K562 (cell line): ENCODE data around the gene CDH3. TPM values are rescaled to one million over a fixed set of nuclear protein-coding genes. Genes with fewer than 3 reads are reported as not detected.

Experiments used
- ATAC-seq: fragments of 200-7000 bp; cut with Tn5 transposase; 3 replicates; pipeline ENCODE4 v1.9.1; 2020; ENCODE audit warnings: moderate library complexity
- BruUV-seq: library from RNA; stranded (reverse); fragments of 400-500 nt; replicated peaks from 2 replicates; lab custom pipeline; 2021; lab: Mats Ljungman, UMichigan
- CTCF ChIA-PET: fragments of 300-600 bp; formaldehyde crosslinking; extraction: SDS; loops from one replicate; lab custom pipeline; 2021; ENCODE audit warnings: low intra/inter-chr PET ratio; lab: Yijun Ruan, JAX
- POLR2A ChIA-PET: fragments of 300-600, 350-650 bp; sonication (Branson Sonifier 250); formaldehyde crosslinking; extraction: SDS; loops from one replicate; lab custom pipeline; 2021; ENCODE audit warnings: antibody characterized with exemption, inconsistent platforms; lab: Yijun Ruan, JAX
- DNase-seq, 4 experiments: peaks; one replicate each; pipeline versions ENCODE4 v3.0.0 to v3.0.0-alpha.2; 2011 to 2018; ENCODE audit warnings: low spot score in 3 of 4, mixed read lengths in 3 of 4; ENCODE audit errors: extremely low read depth in 1 of 4
- FAIRE-seq: peaks from 2 replicates; lab custom pipeline; 2011; peaks lifted over from hg19 to GRCh38; lab: Jason Lieb, UNC
- H2AFZ ChIP-seq: 2 replicates; pipeline ENCODE4 v1.6.0; 2011; ENCODE audit warnings: low read depth, low read length, control low read depth, inconsistent platforms
- H3K27ac ChIP-seq: fragments of 200-600 bp; 3 replicates; pipeline ENCODE4 v1.8.0; 2011; ENCODE audit warnings: low read depth, mild to moderate bottlenecking, control low read depth, inconsistent platforms, low read length, moderate library complexity, mixed read lengths; ENCODE audit errors: extremely low read depth
- H3K27me3 ChIP-seq, 2 experiments: fragments of 300-600 bp in 1 of 2; 2 replicates in 1 of 2; 3 replicates in 1 of 2; pipeline versions ENCODE4 v1.6.0 to v1.8.0; 2011; ENCODE audit warnings: inconsistent platforms in 2 of 2, low read length in 2 of 2, mild to moderate bottlenecking in 1 of 2, mixed read lengths in 1 of 2, moderate library complexity in 1 of 2; ENCODE audit not compliant: control insufficient read depth in 2 of 2, insufficient read depth in 2 of 2
- H3K36me3 ChIP-seq: fragments of 300-600 bp; 3 replicates; pipeline ENCODE4 v1.8.0; 2011; ENCODE audit warnings: mild to moderate bottlenecking, low read length, inconsistent platforms; ENCODE audit not compliant: control insufficient read depth, insufficient read depth
- H3K4me1 ChIP-seq, 2 experiments: fragments of 200-600 bp in 1 of 2; replicated peaks in 1 of 2; 2 replicates in 1 of 2; 3 replicates in 1 of 2; pipeline versions ENCODE4 v1.5.1 to v1.8.0; 2011; ENCODE audit warnings: inconsistent platforms in 2 of 2, low read length in 2 of 2, mild to moderate bottlenecking in 1 of 2, mixed read lengths in 1 of 2, moderate library complexity in 1 of 2; ENCODE audit not compliant: control insufficient read depth in 2 of 2, insufficient read depth in 2 of 2
- H3K4me2 ChIP-seq: 2 replicates; pipeline ENCODE4 v1.6.1; 2011; ENCODE audit warnings: low read length, control low read depth, inconsistent platforms, mixed read lengths; ENCODE audit not compliant: insufficient read depth
- H3K4me3 ChIP-seq: fragments of 200-600 bp; sonication (generic), shearing (Covaris generic); 2 replicates; pipeline ENCODE4 v1.5.1; 2016; ENCODE audit warnings: control low read depth, inconsistent platforms
- H3K79me2 ChIP-seq: fragments of 200-600 bp; 3 replicates; pipeline ENCODE4 v1.8.0; 2011; ENCODE audit warnings: low read length, inconsistent platforms; ENCODE audit not compliant: control insufficient read depth, insufficient read depth
- H3K9ac ChIP-seq, 2 experiments: 2 replicates each; pipeline versions ENCODE4 v1.6.0 to v1.6.1; 2011; ENCODE audit warnings: low read depth in 2 of 2, low read length in 2 of 2, control low read depth in 1 of 2, inconsistent platforms in 1 of 2, mild to moderate bottlenecking in 1 of 2, mixed read lengths in 1 of 2; ENCODE audit not compliant: insufficient read depth in 1 of 2
- H3K9me1 ChIP-seq: one replicate; pipeline ENCODE4 v1.6.0; 2011; ENCODE audit warnings: inconsistent platforms, mild to moderate bottlenecking, low read length, moderate library complexity; ENCODE audit not compliant: control insufficient read depth, insufficient read depth
- H3K9me3 ChIP-seq: replicated peaks from 2 replicates; pipeline ENCODE4 v1.5.1; 2011; ENCODE audit warnings: low read depth, low read length, inconsistent platforms; ENCODE audit not compliant: control insufficient read depth, insufficient read depth
- H4K20me1 ChIP-seq: replicated peaks from 2 replicates; pipeline ENCODE4 v1.6.1; 2011; ENCODE audit warnings: low read length, inconsistent platforms, mixed read lengths; ENCODE audit not compliant: control insufficient read depth, insufficient read depth
- DNMT1 ChIP-seq: fragments of 450-650 bp; IDR thresholded peaks from 2 replicates; pipeline ENCODE4 v1.6.1; 2016; ENCODE audit warnings: antibody characterized with exemption, mild to moderate bottlenecking
- EGR1 ChIP-seq: fragments of 450-650 bp; conservative IDR thresholded peaks from 2 replicates; pipeline ENCODE4 v1.6.1; 2017; ENCODE audit warnings: mild to moderate bottlenecking
- GTF2A2 ChIP-seq: IDR thresholded peaks from 2 replicates; pipeline ENCODE4 v1.6.1; 2016; ENCODE audit warnings: mild to moderate bottlenecking, missing genetic modification characterization, missing compliant biosample characterization
- HDAC6 ChIP-seq: IDR thresholded peaks from 2 replicates; pipeline ENCODE4 v1.6.1; 2012; ENCODE audit warnings: low read depth, mild to moderate bottlenecking, control low read depth, inconsistent platforms, low read length, moderate library complexity
- MCM2 ChIP-seq: fragments of 450-650 bp; IDR thresholded peaks from 2 replicates; pipeline ENCODE4 v1.6.1; 2017; ENCODE audit warnings: low read depth, mild to moderate bottlenecking
- NR2C1 ChIP-seq, 2 experiments: fragments of 450-650 bp; IDR thresholded peaks; 2 replicates each; pipeline ENCODE4 v1.6.1; 2017; ENCODE audit warnings: mild to moderate bottlenecking in 2 of 2, antibody characterized with exemption in 1 of 2, inconsistent platforms in 1 of 2, missing compliant biosample characterization in 1 of 2, missing genetic modification characterization in 1 of 2
- NUFIP1 ChIP-seq: fragments of 450-650 bp; IDR thresholded peaks from 2 replicates; pipeline ENCODE4 v1.6.1; 2018; ENCODE audit not compliant: partially characterized antibody
- SIN3B ChIP-seq: fragments of 450-650 bp; IDR thresholded peaks from 2 replicates; pipeline ENCODE4 v1.6.1; 2017; ENCODE audit warnings: low read depth, mild to moderate bottlenecking, moderate library complexity
- U2AF1 ChIP-seq: fragments of 200-400 bp; formaldehyde crosslinking; optimal IDR thresholded peaks from 2 replicates; pipeline ENCODE3; 2017; ENCODE audit warnings: mild to moderate bottlenecking, low read depth, low read length, moderate library complexity
- ZNF764 ChIP-seq: fragments of 250-450 bp; sonication (Bioruptor Pico); IDR thresholded peaks from 2 replicates; pipeline ENCODE4 v1.4.0; 2020; ENCODE audit warnings: low read depth, mild to moderate bottlenecking, moderate library complexity
- WGBS: fragments of 100-300 bp; shearing (Covaris generic); methylation state at CpG from one replicate; pipeline ENCODE4 v1.1.6; 2016; ENCODE audit warnings: low coverage, mixed read lengths; ENCODE audit not compliant: insufficient coverage; ENCODE audit errors: missing lambda C conversion rate; 5-methylcytosine and 5-hydroxymethylcytosine counted together
- in situ Hi-C: fragments of 300-500 bp; cut with MboI; formaldehyde crosslinking; loops from 4 replicates; pipeline ENCODE4 v1.15.0; 2018; ENCODE audit warnings: inconsistent platforms, mixed read lengths
- intact Hi-C: fragments of 100-400 bp; cut with micrococcal nuclease; formaldehyde crosslinking; loops from 2 replicates; pipeline ENCODE4 v1.14.2; 2022
- polyA plus RNA-seq, 8 experiments: library from polyadenylated mRNA; depleted of rRNA in 4 of 8; stranded (reverse) in 5 of 8; unstranded in 3 of 8; fragments of >200 nt; fragmentation: Nextera tagmentation in 2 of 8; fragmentation: Illumina TruSeq in 1 of 8; extraction: Ambion mirVana in 2 of 8; extraction: Trizol in 1 of 8; gene quantifications; 2 replicates each; pipeline versions ENCODE4 v1.2.1 to v1.2.3, GENCODE V29; 2011 to 2014; ENCODE audit warnings: inconsistent platforms in 1 of 8, missing spikeins in 1 of 8
- total RNA-seq, 7 experiments: library from RNA; depleted of rRNA in 6 of 7; stranded (reverse); fragments of >200 nt in 6 of 7; fragmentation: Illumina TruSeq in 2 of 7; extraction: Trizol in 2 of 7; gene quantifications; 2 replicates each; pipeline versions ENCODE4 v1.2.1 to v1.2.3, GENCODE V29; 2011 to 2021; ENCODE audit warnings: low replicate concordance in 1 of 7
- TF ChIP-seq, protein P1 (sequence below): sonication (generic); formaldehyde crosslinking; IDR thresholded peaks from 2 replicates; pipeline ENCODE4 v1.8.0; 2022; ENCODE audit warnings: mild to moderate bottlenecking, low read depth, missing genetic modification reagents
- TF ChIP-seq, protein P2 (sequence below): sonication (generic); formaldehyde crosslinking; IDR thresholded peaks from 2 replicates; pipeline ENCODE4 v1.8.0; 2022; ENCODE audit warnings: missing genetic modification reagents, mild to moderate bottlenecking, borderline replicate concordance

CDH3 gene
- total and polyA plus RNA-seq, 9 of the 15 experiments (the other 6 are each of a cell fraction or from before 2014, with no cell fraction given): 0.06 to 0.09 TPM; not detected in 7

DNA sequence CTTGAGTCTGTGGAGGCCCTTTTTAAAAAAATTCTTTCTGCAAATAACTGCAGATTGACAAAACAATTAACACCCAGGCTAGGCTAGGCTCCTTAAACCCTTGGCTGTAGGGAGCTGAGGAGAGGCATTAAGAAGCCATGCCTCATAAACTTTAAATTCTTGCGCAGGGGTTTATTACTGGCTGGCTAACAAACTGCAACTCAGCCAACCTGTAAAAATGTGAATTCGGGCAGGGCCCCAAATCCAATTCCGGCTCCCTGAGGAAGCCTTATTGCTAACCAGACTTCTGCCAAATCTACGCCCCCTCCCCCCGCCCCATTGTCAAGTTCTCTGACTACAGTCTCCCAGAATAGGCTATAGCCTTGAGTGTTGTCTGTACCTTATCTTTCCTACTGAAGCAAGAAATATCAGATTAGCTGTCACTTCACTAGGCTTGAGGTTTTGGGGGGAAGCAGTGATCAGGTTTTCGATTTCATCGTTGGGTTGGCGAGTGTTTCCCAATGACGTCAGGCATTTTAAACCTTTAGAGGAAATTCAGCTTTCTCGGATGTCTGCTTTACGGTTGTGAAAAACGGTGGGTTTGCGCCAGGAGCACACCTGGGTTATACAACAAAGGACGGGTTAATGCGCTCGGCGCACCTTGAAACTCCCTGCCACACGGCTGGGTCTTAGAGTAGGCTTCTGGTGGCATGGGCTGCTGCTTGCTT, 2.0 kb downstream of the CDH3 start:
- ATAC-seq (no peak), DNase-seq (no peak), FAIRE-seq (no peak)
- H3K9ac ChIP-seq: no peak overlapping the region
- H3K27me3 ChIP-seq: peaks cover 48 to 81% of the 10 kb centered on the region in 2 experiments
- intact Hi-C loops: no loop called here
- no peak overlapping the region for H3K4me2 ChIP-seq
- CTCF ChIA-PET: no interaction called here
- no peaks in the 10 kb centered on the region for H3K36me3 ChIP-seq
- H2AFZ ChIP-seq: no peak overlapping the region
- H4K20me1 ChIP-seq: no peaks in the 10 kb centered on the region
- H3K9me1 ChIP-seq: no peaks in the 10 kb centered on the region
- WGBS: 4% methylated on average over 18 of the region's 18 CpGs
- in situ Hi-C loops: no loop called here
- POLR2A ChIA-PET: interaction anchor here (0.6 to 1.7 kb wide), 2 partner anchors 9 kb away, joined by 3 to 5 read pairs; no protein-coding TSS in a partner anchor
- no peaks in the 10 kb centered on the region for H3K79me2 ChIP-seq
- no TSS peak for BruUV-seq
- H3K27ac ChIP-seq: no peak overlapping the region
- no peaks in the 10 kb centered on the region for H3K9me3 ChIP-seq
- no peak for TF ChIP-seq ZNF764 (CRISPR knock-in tag)
- no peak overlapping the region for H3K4me3 ChIP-seq
- peaks cover 0 to 24% of the 10 kb centered on the region in 2 experiments; a peak in 1 of 5 replicates for H3K4me1 ChIP-seq

DNA sequence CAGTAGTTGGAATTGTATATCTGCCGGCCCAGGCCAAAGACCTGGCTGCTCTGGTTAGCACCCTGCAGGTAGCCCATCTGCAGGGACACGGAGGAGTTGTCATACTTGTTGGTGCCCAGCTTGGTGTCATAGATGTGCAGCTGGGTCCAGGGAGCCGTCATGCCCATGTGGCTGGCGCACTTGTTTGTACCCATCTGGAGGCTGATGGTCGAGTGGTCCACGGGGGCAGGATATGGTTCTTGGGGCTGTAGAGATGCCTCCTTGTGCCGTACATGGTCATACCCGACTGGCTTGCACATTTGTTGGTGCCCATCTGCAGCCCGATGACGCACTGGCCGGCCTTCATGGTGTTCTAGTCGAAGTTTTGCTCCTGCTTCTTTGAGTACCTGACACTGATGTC, 6.0 kb downstream of the CDH3 start:
- Histone ChIP-seq H3K9me1 (no peaks in the 10 kb centered on the region), H3K36me3 (no peaks in the 10 kb centered on the region), H3K9ac (no peak overlapping the region), H2AFZ (no peak overlapping the region), H3K79me2 (no peaks in the 10 kb centered on the region), H3K27ac (no peak overlapping the region), H3K27me3 (peaks cover 17 to 57% of the 10 kb centered on the region in 2 experiments), H3K4me3 (no peak overlapping the region), H3K4me2 (no peak overlapping the region), H3K9me3 (no peaks in the 10 kb centered on the region), H3K4me1 (peaks cover 0 to 2% of the 10 kb centered on the region in 2 experiments; a peak in 1 of 5 replicates), H4K20me1 (no peaks in the 10 kb centered on the region)
- POLR2A ChIA-PET: no interaction called here
- DNase-seq (no peak), FAIRE-seq (no peak), ATAC-seq (no peak)
- no TSS peak for BruUV-seq
- CTCF ChIA-PET: no interaction called here
- WGBS: 3% methylated on average over 12 of the region's 12 CpGs
- in situ Hi-C loops (no loop called here), intact Hi-C loops (no loop called here)
- TF ChIP-seq, protein P1, sequence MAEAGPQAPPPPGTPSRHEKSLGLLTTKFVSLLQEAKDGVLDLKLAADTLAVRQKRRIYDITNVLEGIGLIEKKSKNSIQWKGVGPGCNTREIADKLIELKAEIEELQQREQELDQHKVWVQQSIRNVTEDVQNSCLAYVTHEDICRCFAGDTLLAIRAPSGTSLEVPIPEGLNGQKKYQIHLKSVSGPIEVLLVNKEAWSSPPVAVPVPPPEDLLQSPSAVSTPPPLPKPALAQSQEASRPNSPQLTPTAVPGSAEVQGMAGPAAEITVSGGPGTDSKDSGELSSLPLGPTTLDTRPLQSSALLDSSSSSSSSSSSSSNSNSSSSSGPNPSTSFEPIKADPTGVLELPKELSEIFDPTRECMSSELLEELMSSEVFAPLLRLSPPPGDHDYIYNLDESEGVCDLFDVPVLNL (CRISPR knock-in tag): no peak
- TF ChIP-seq EGR1: no peak
- TF ChIP-seq SIN3B: no peak
- TF ChIP-seq, protein P2, sequence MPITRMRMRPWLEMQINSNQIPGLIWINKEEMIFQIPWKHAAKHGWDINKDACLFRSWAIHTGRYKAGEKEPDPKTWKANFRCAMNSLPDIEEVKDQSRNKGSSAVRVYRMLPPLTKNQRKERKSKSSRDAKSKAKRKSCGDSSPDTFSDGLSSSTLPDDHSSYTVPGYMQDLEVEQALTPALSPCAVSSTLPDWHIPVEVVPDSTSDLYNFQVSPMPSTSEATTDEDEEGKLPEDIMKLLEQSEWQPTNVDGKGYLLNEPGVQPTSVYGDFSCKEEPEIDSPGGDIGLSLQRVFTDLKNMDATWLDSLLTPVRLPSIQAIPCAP (CRISPR knock-in tag): no peak
- no peak for TF ChIP-seq MCM2
- no peak for TF ChIP-seq GTF2A2 (tag)
- TF ChIP-seq HDAC6: no peak
- TF ChIP-seq U2AF1: no peak
- no peak for TF ChIP-seq DNMT1
- no peak for TF ChIP-seq NUFIP1
- TF ChIP-seq NR2C1 (IDR thresholded peaks at IDR 0.05): no peak
- TF ChIP-seq NR2C1 (tag; IDR thresholded peaks at IDR 0.05): no peak
